ENCODE measurements around the gene LRP8. TPM values are rescaled to one million over a fixed set of nuclear protein-coding genes. Genes with fewer than 3 reads are reported as not detected.
A peak's percentile ranks its signal among the peaks of the same experiment; 100 is the strongest.

LRP8 gene
- total and polyA plus RNA-seq, 2 of the 13 experiments (the other 11 are each of a cell fraction or from before 2014, with no cell fraction given) = 17.3 to 17.4 TPM

- TF ChIP-seq BRD4 (CRISPR knock-in tag; IDR thresholded peaks at IDR 0.05) = 0 out of 2 replicates have a peak, but pooled peaks have one; percentile 24
- no peak for TF ChIP-seq ZNF766 (CRISPR knock-in tag; IDR thresholded peaks at IDR 0.05; ENCODE audit: borderline replicate concordance)
- no peak for TF ChIP-seq CBX5 (CRISPR knock-in tag; IDR thresholded peaks at IDR 0.05; ENCODE audit: borderline replicate concordance)
- TF ChIP-seq ZNF605 (CRISPR knock-in tag; IDR thresholded peaks at IDR 0.05) = 0 out of 2 replicates have a peak, but pooled peaks have one; percentile 38
- no peak for TF ChIP-seq ZBTB2 (CRISPR knock-in tag; IDR thresholded peaks at IDR 0.05; ENCODE audit: low read depth)
- no peak for TF ChIP-seq TAF15 (IDR thresholded peaks at IDR 0.05; ENCODE audit: low read depth, low read length, poor library complexity, severe bottlenecking)
- TF ChIP-seq ZFY (CRISPR knock-in tag; IDR thresholded peaks at IDR 0.05) = 0 out of 2 replicates have a peak, but pooled peaks have one; percentile 11
- TF ChIP-seq ZNF446 (CRISPR knock-in tag; IDR thresholded peaks at IDR 0.05) = no peak
- no peak for TF ChIP-seq ZSCAN20 (CRISPR knock-in tag; IDR thresholded peaks at IDR 0.05; ENCODE audit: borderline replicate concordance)
- TF ChIP-seq NFIB (CRISPR knock-in tag; IDR thresholded peaks at IDR 0.05; ENCODE audit: borderline replicate concordance) = 0 out of 2 replicates have a peak, but pooled peaks have one; percentile 34
- TF ChIP-seq MAX (IDR thresholded peaks at IDR 0.05) = no peak
- no peak for TF ChIP-seq ZFYVE20 (CRISPR knock-in tag; IDR thresholded peaks at IDR 0.05; ENCODE audit: borderline replicate concordance, low read depth)
Observed at GRCh38 chr1:53195246-53196016, 132.4 kb downstream of the LRP8 start (continued).

Other genes starting within 250 kb of the LRP8 start
- 0.04 TPM in 1 of 2 replicates, not detected in the other for gene SLC1A7, start 185.4 kb downstream of the LRP8 start, total RNA-seq (2016; rRNA removed; fragmentation: Illumina TruSeq; extraction: Trizol)
- 2.0 and 4.8 TPM in 2 replicates for gene SLC1A7, start 185.4 kb downstream of the LRP8 start, polyA plus RNA-seq (2011; rRNA removed)
- gene CPT2, start 131.2 kb downstream of the LRP8 start, total RNA-seq (2016; rRNA removed; fragmentation: Illumina TruSeq; extraction: Trizol) = 14.1 and 14.6 TPM in 2 replicates
- 12.6 and 16.0 TPM in 2 replicates for gene CPT2, start 131.2 kb downstream of the LRP8 start, polyA plus RNA-seq (2011; rRNA removed)
- 49.2 and 51.4 TPM in 2 replicates for gene CZIB, start 107.4 kb downstream of the LRP8 start, total RNA-seq (2016; rRNA removed; fragmentation: Illumina TruSeq; extraction: Trizol)
- 64.8 and 67.0 TPM in 2 replicates for gene CZIB, start 107.4 kb downstream of the LRP8 start, polyA plus RNA-seq (2011; rRNA removed)
- gene MAGOH, start 89.6 kb downstream of the LRP8 start, total RNA-seq (2016; rRNA removed; fragmentation: Illumina TruSeq; extraction: Trizol) = 87.0 and 145 TPM in 2 replicates
- 22.9 and 24.1 TPM in 2 replicates for gene MAGOH, start 89.6 kb downstream of the LRP8 start, polyA plus RNA-seq (2011; rRNA removed)
- gene DMRTB1, start 131.3 kb upstream of the LRP8 start, total RNA-seq (2016; rRNA removed; fragmentation: Illumina TruSeq; extraction: Trizol) = not detected in 2 replicates
- not detected in 2 replicates for gene DMRTB1, start 131.3 kb upstream of the LRP8 start, polyA plus RNA-seq (2011; rRNA removed)